Measurements from ENCODE around the gene HADH. TPM values are rescaled to one million over a fixed set of nuclear protein-coding genes. Genes with fewer than 3 reads are reported as not detected.

The HADH gene
- total and polyA plus RNA-seq, 4 donors = 27.5 to 140 (median 94.3) TPM

- Histone ChIP-seq H3K27ac (ENCODE audit: low read depth in 1 of 2, low read length in 2 of 2) (no peak overlapping the region), H3K27me3 (ENCODE audit: control insufficient read depth in 4 of 4, insufficient read depth in 4 of 4, low read length in 3 of 4) (no peaks in the 10 kb centered on the region), H3K4me3 (ENCODE audit: low read depth in 1 of 3, low read length in 3 of 3) (no peak overlapping the region), H3K9me3 (ENCODE audit: control insufficient read depth in 4 of 4, low read length in 3 of 4) (no peaks in the 10 kb centered on the region), H3K9ac (ENCODE audit: low read depth in 1 of 2, low read length in 2 of 2) (no peak overlapping the region), H3K36me3 (ENCODE audit: control insufficient read depth in 4 of 4, insufficient read depth in 3 of 4, low read depth in 1 of 4, low read length in 3 of 4) (peaks cover 0 to 7% (median 5%) of the 10 kb centered on the region in 4 donors), H3K4me1 (ENCODE audit: control insufficient read depth in 4 of 4, insufficient read depth in 4 of 4, low read length in 3 of 4) (no peaks in the 10 kb centered on the region)
- over 99% methylated on average over 3 of the region's 3 CpGs for WGBS
- DNase-seq (ENCODE audit: low spot score) = no peak
- no peak for TF ChIP-seq FOXA2 (IDR thresholded peaks at IDR 0.05)
- no peak for TF ChIP-seq TAF1 (conservative IDR thresholded peaks at IDR 0.05)
- TF ChIP-seq ATF3 (IDR thresholded peaks at IDR 0.05) = no peak
- no peak for TF ChIP-seq RAD21 (IDR thresholded peaks at IDR 0.05)
- TF ChIP-seq YY1 (IDR thresholded peaks at IDR 0.05) = no peak
- no peak for TF ChIP-seq ZBTB33 (IDR thresholded peaks at IDR 0.05)
These were observed 43.9 kb upstream of the HADH start for GRCh38 chr4:107945809-107946208.

GRCh38 chr4:107950746-107951540 is 38.7 kb upstream of the HADH start:
- H3K9me3 ChIP-seq (ENCODE audit: control insufficient read depth in 4 of 4, low read length in 3 of 4) = no peaks in the 10 kb centered on the region
- WGBS = 98% methylated on average over 2 of the region's 2 CpGs
- H3K4me1 ChIP-seq (ENCODE audit: control insufficient read depth in 4 of 4, insufficient read depth in 4 of 4, low read length in 3 of 4) = no peaks in the 10 kb centered on the region
- peaks cover 0 to 10% (median 6%) of the 10 kb centered on the region in 4 donors for H3K36me3 ChIP-seq (ENCODE audit: control insufficient read depth in 4 of 4, insufficient read depth in 3 of 4, low read depth in 1 of 4, low read length in 3 of 4)
- H3K4me3 ChIP-seq (ENCODE audit: low read depth in 1 of 3, low read length in 3 of 3) = no peak overlapping the region
- TF ChIP-seq ATF3 (IDR thresholded peaks at IDR 0.05) (no peak), EGR1 (IDR thresholded peaks at IDR 0.05; ENCODE audit: low read depth in 2 of 2) (no peak), SP1 (IDR thresholded peaks at IDR 0.05) (no peak), TAF1 (conservative IDR thresholded peaks at IDR 0.05) (no peak), RAD21 (IDR thresholded peaks at IDR 0.05) (no peak), MAX (IDR thresholded peaks at IDR 0.05) (no peak), REST (IDR thresholded peaks at IDR 0.05) (no peak), HNF4A (conservative IDR thresholded peaks at IDR 0.05) (no peak), FOXA2 (IDR thresholded peaks at IDR 0.05) (no peak), ZBTB33 (IDR thresholded peaks at IDR 0.05) (no peak), RXRA (IDR thresholded peaks at IDR 0.05) (no peak), HNF4G (IDR thresholded peaks at IDR 0.05) (no peak), YY1 (IDR thresholded peaks at IDR 0.05) (no peak), NR2F2 (IDR thresholded peaks at IDR 0.05) (no peak), JUND (IDR thresholded peaks at IDR 0.05) (no peak)
- H3K9ac ChIP-seq (ENCODE audit: low read depth in 1 of 2, low read length in 2 of 2) = no peak overlapping the region
- H3K27me3 ChIP-seq (ENCODE audit: control insufficient read depth in 4 of 4, insufficient read depth in 4 of 4, low read length in 3 of 4) = no peaks in the 10 kb centered on the region
- no peak overlapping the region for H3K27ac ChIP-seq (ENCODE audit: low read depth in 1 of 2, low read length in 2 of 2)
- no peak for DNase-seq (ENCODE audit: low spot score)

Data from liver (tissue), 9 donors.